PFSK-1 (cell line): ENCODE measurements around the gene SOX12.
A peak's percentile ranks its signal among the peaks of the same experiment; 100 is the strongest.

Source experiments
- POLR2AphosphoS5 ChIP-seq: IDR thresholded peaks from 2 replicates; pipeline ENCODE4 v1.6.1; 2012; ENCODE audit warnings: low read depth, mild to moderate bottlenecking, control low read depth, low read length, moderate library complexity
- TAF1 ChIP-seq: IDR thresholded peaks from 2 replicates; pipeline ENCODE4 v1.6.1; 2012; ENCODE audit warnings: low read length, control low read depth, borderline replicate concordance; ENCODE audit not compliant: insufficient read depth

DNA sequence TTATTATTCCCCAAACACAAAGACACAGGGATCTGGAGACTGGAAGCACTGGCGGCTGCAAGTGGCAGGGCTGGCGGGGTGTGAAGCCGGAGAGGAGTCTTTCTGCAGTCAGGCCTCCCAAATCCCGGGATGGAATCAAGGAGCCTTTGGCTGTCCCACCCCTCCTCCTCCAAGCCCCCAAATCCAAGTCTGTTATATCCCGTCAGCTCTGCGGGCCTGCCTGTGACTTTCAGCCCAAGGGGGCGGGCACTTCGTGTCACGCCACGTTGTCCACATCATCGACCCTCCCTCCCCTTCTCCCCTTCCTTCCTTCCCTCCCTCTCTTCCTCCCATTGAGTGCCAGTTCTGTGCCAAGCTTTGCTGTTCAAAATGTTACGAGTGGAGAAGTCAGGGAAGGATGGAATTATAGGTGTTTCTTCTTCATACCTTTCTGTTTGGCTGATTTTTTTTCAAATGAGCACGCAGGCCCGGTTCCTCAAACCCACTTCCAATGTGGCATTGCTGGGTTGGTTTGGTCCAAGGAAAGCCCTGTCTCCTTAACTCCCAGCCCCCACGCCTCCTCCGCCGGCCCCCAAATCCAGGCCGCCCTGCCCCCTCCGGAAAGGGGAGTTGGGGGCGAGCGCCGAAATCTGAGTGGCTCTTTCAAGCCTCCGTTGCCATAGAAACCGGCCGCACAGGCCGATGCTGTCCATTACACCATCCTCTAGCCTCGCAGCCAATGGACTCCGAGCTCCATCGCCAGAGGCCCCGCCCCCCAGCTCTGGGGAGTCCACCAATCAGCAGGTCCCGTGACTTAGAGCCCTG, 15.3 kb upstream of the SOX12 start:
- TF ChIP-seq POLR2AphosphoS5, result peak; percentile 65; the same call in 1 of the 2 replicates
- TF ChIP-seq TAF1, result peak; percentile 52; the same call in 1 of the 2 replicates
